Activated naive CD8-positive, alpha-beta T cell treated with anti-CD3 and anti-CD28 coated beads, Interleukin-2, amount 50 U/mL, for 24 hours (primary cell): Measurements from ENCODE around the gene KLHL12.
"Not testable (repeated sequence)": the region's sequence is repeated elsewhere in the genome, so short reads cannot be mapped to it uniquely, and the experiment has no call there.

Experiments used
- ATAC-seq: fragments of 150-1000 bp; cut with Tn5 transposase; one replicate; pipeline ENCODE4 v1.10.0; 2021
- DNase-seq: peaks from one replicate; pipeline ENCODE4 v3.0.0; 2021
- H3K27ac Mint-ChIP-seq: one replicate; pipeline ENCODE4 v1.8.0; 2021; ENCODE audit warnings: mild to moderate bottlenecking, mixed read lengths
- H3K27me3 Mint-ChIP-seq: one replicate; pipeline ENCODE4 v1.8.0; 2021; ENCODE audit warnings: mixed read lengths
- H3K36me3 Mint-ChIP-seq: one replicate; pipeline ENCODE4 v1.8.0; 2021; ENCODE audit warnings: low read depth, mixed read lengths
- H3K4me1 Mint-ChIP-seq: one replicate; pipeline ENCODE4 v1.8.0; 2021; ENCODE audit warnings: mixed read lengths
- H3K4me3 Mint-ChIP-seq: one replicate; pipeline ENCODE4 v1.8.0; 2021; ENCODE audit warnings: mild to moderate bottlenecking, moderate library complexity, mixed read lengths
- H3K9me3 Mint-ChIP-seq: one replicate; pipeline ENCODE4 v1.8.0; 2021; ENCODE audit warnings: mixed read lengths

Gene KLHL12

GRCh38 chr1:202957733-202958543 is 30.9 kb upstream of the KLHL12 start, which contains the start of gene ADIPOR1:
ADIPOR1 (minus strand) TSS chr1:202958312; CDS start chr1:202951070, 7,242 bp downstream.
- no peaks in the 10 kb centered on the region for H3K27me3 Mint-ChIP-seq
- peak within 1 kb of the TSS; percentile 66 for H3K27ac Mint-ChIP-seq
- peak within 1 kb of the TSS; percentile 85 for H3K4me3 Mint-ChIP-seq
- DNase-seq (peak; percentile 94), ATAC-seq (peak; percentile 99)
- peaks cover 4% of the 10 kb centered on the region for H3K36me3 Mint-ChIP-seq
- H3K4me1 Mint-ChIP-seq = peaks cover 41% of the 10 kb centered on the region
- H3K9me3 Mint-ChIP-seq = no peaks in the 10 kb centered on the region

- DNase-seq = no peak
- Mint-ChIP-seq H3K36me3 (peaks cover 4% of the 10 kb centered on the region), H3K4me3 (peak overlapping the region; percentile 85), H3K27me3 (no peaks in the 10 kb centered on the region), H3K9me3 (no peaks in the 10 kb centered on the region), H3K27ac (peak overlapping the region; percentile 66), H3K4me1 (peaks cover 48% of the 10 kb centered on the region)
- ATAC-seq = no peak
These were observed 29.9 kb upstream of the KLHL12 start for GRCh38 chr1:202956969-202957368.

- peaks cover 52% of the 10 kb centered on the region for H3K4me1 Mint-ChIP-seq
- H3K36me3 Mint-ChIP-seq = peaks cover 17% of the 10 kb centered on the region
- DNase-seq = no peak
- H3K27me3 Mint-ChIP-seq = no peaks in the 10 kb centered on the region
- no peak overlapping the region for H3K27ac Mint-ChIP-seq
- ATAC-seq = no peak
- no peak overlapping the region for H3K4me3 Mint-ChIP-seq
- H3K9me3 Mint-ChIP-seq = no peaks in the 10 kb centered on the region
These were observed 27.2 kb upstream of the KLHL12 start for GRCh38 chr1:202954057-202954745.

- H3K36me3 Mint-ChIP-seq = peaks cover 18% of the 10 kb centered on the region
- DNase-seq = no peak
- no peak overlapping the region for H3K27ac Mint-ChIP-seq
- no peak overlapping the region for H3K4me3 Mint-ChIP-seq
- no peak for ATAC-seq
- no peaks in the 10 kb centered on the region for H3K27me3 Mint-ChIP-seq
- peaks cover 47% of the 10 kb centered on the region for H3K4me1 Mint-ChIP-seq
- H3K9me3 Mint-ChIP-seq = no peaks in the 10 kb centered on the region
These were observed 26.4 kb upstream of the KLHL12 start for GRCh38 chr1:202953392-202953791.

GRCh38 chr1:202952818-202953217 is 25.8 kb upstream of the KLHL12 start:
- Mint-ChIP-seq H3K4me3 (no peak overlapping the region), H3K27me3 (no peaks in the 10 kb centered on the region), H3K4me1 (peaks cover 46% of the 10 kb centered on the region)

GRCh38 chr1:202952099-202952498 is 25.1 kb upstream of the KLHL12 start:
- no peaks in the 10 kb centered on the region for H3K9me3 Mint-ChIP-seq
- no peak overlapping the region for H3K27ac Mint-ChIP-seq
- DNase-seq = no peak
- no peaks in the 10 kb centered on the region for H3K27me3 Mint-ChIP-seq
- ATAC-seq = no peak
- H3K4me1 Mint-ChIP-seq = peaks cover 42% of the 10 kb centered on the region
- H3K4me3 Mint-ChIP-seq = no peak overlapping the region
- peaks cover 26% of the 10 kb centered on the region for H3K36me3 Mint-ChIP-seq

More at GRCh38 chr1:202952818-202953217, 25.8 kb upstream of the KLHL12 start:
- no peaks in the 10 kb centered on the region for H3K9me3 Mint-ChIP-seq
- peaks cover 23% of the 10 kb centered on the region for H3K36me3 Mint-ChIP-seq
- DNase-seq (no peak), ATAC-seq (peak; percentile 60)
- H3K27ac Mint-ChIP-seq = peak overlapping the region; percentile 35

- DNase-seq = no peak
- Mint-ChIP-seq H3K36me3 (peaks cover 29% of the 10 kb centered on the region), H3K4me1 (peaks cover 35% of the 10 kb centered on the region), H3K4me3 (no peak overlapping the region), H3K9me3 (no peaks in the 10 kb centered on the region), H3K27ac (no peak overlapping the region), H3K27me3 (no peaks in the 10 kb centered on the region)
- ATAC-seq = no peak
These were observed 24.4 kb upstream of the KLHL12 start for GRCh38 chr1:202951437-202951836.

- no peak overlapping the region for H3K27ac Mint-ChIP-seq
- DNase-seq (no peak), ATAC-seq (no peak)
- H3K27me3 Mint-ChIP-seq = no peaks in the 10 kb centered on the region
- H3K4me3 Mint-ChIP-seq = no peak overlapping the region
- no peaks in the 10 kb centered on the region for H3K9me3 Mint-ChIP-seq
- H3K36me3 Mint-ChIP-seq = peaks cover 55% of the 10 kb centered on the region
- H3K4me1 Mint-ChIP-seq = no peaks in the 10 kb centered on the region
These were observed 18.4 kb upstream of the KLHL12 start for GRCh38 chr1:202945483-202945882.

GRCh38 chr1:202944438-202944921 is 17.4 kb upstream of the KLHL12 start:
- H3K4me1 Mint-ChIP-seq = no peaks in the 10 kb centered on the region
- no peak overlapping the region for H3K27ac Mint-ChIP-seq
- no peak for ATAC-seq
- H3K36me3 Mint-ChIP-seq = peaks cover 50% of the 10 kb centered on the region
- DNase-seq = no peak
- H3K9me3 Mint-ChIP-seq = no peaks in the 10 kb centered on the region
- H3K27me3 Mint-ChIP-seq = no peaks in the 10 kb centered on the region
- H3K4me3 Mint-ChIP-seq = no peak overlapping the region

- H3K27ac Mint-ChIP-seq = no peak overlapping the region
- H3K27me3 Mint-ChIP-seq = no peaks in the 10 kb centered on the region
- no peak overlapping the region for H3K4me3 Mint-ChIP-seq
- no peak for ATAC-seq
- H3K9me3 Mint-ChIP-seq = no peaks in the 10 kb centered on the region
- H3K36me3 Mint-ChIP-seq = peaks cover 40% of the 10 kb centered on the region
- no peak for DNase-seq
- no peaks in the 10 kb centered on the region for H3K4me1 Mint-ChIP-seq
These were observed 15.4 kb upstream of the KLHL12 start for GRCh38 chr1:202942426-202942825.

GRCh38 chr1:202941372-202941771 is 14.3 kb upstream of the KLHL12 start:
- Mint-ChIP-seq H3K9me3 (no peaks in the 10 kb centered on the region), H3K36me3 (peaks cover 36% of the 10 kb centered on the region), H3K4me3 (no peak overlapping the region), H3K4me1 (no peaks in the 10 kb centered on the region), H3K27me3 (no peaks in the 10 kb centered on the region), H3K27ac (no peak overlapping the region)
- DNase-seq (no peak), ATAC-seq (no peak)

GRCh38 chr1:202940561-202940960 is 13.5 kb upstream of the KLHL12 start:
- Mint-ChIP-seq H3K27me3 (no peaks in the 10 kb centered on the region), H3K9me3 (no peaks in the 10 kb centered on the region), H3K27ac (no peak overlapping the region), H3K4me3 (no peak overlapping the region), H3K36me3 (peaks cover 32% of the 10 kb centered on the region), H3K4me1 (no peaks in the 10 kb centered on the region)
- DNase-seq (no peak), ATAC-seq (no peak)

GRCh38 chr1:202938287-202938925 is 11.4 kb upstream of the KLHL12 start:
- ATAC-seq (no peak), DNase-seq (no peak)
- peaks cover under 1% of the 10 kb centered on the region for H3K27me3 Mint-ChIP-seq
- no peaks in the 10 kb centered on the region for H3K9me3 Mint-ChIP-seq
- no peak overlapping the region for H3K27ac Mint-ChIP-seq
- H3K4me1 Mint-ChIP-seq = no peaks in the 10 kb centered on the region
- no peak overlapping the region for H3K4me3 Mint-ChIP-seq
- peaks cover 22% of the 10 kb centered on the region for H3K36me3 Mint-ChIP-seq

GRCh38 chr1:202936409-202936808 is 9.4 kb upstream of the KLHL12 start:
- not testable (repeated sequence) for H3K4me3 Mint-ChIP-seq, H3K9me3 Mint-ChIP-seq, H3K27ac Mint-ChIP-seq, H3K27me3 Mint-ChIP-seq, ATAC-seq, H3K4me1 Mint-ChIP-seq, DNase-seq
- peaks cover 11% of the 10 kb centered on the region for H3K36me3 Mint-ChIP-seq
